Heart right ventricle (tissue), 16 donors: Measurements from ENCODE around the gene HAND1. TPM values are rescaled to one million over a fixed set of nuclear protein-coding genes. Genes with fewer than 3 reads are reported as not detected.

ENCODE experiments used
- ATAC-seq, 8 donors: fragments of 200-7000 bp; cut with Tn5 transposase; one replicate each; pipeline ENCODE4 v1.9.1; 2020; ENCODE audit warnings: mild to moderate bottlenecking in 8 of 8, moderate library complexity in 8 of 8, moderate number of reproducible peaks in 1 of 8
- DNase-seq, 2 donors: peaks; one replicate each; pipeline ENCODE4 v3.0.0-alpha.2; 2020
- H3K27ac ChIP-seq, 10 donors: fragments of 200-600 bp; sonication (generic) in 2 of 10; one replicate each; pipeline versions ENCODE4 v1.5.0 to v1.8.0; 2020 to 2022; ENCODE audit warnings: mild to moderate bottlenecking in 3 of 10
- H3K27me3 ChIP-seq, 7 donors: fragments of 200-600 bp; one replicate each; pipeline ENCODE4 v1.8.0; 2021 to 2022; ENCODE audit warnings: mild to moderate bottlenecking in 2 of 7
- H3K36me3 ChIP-seq, 9 donors: fragments of 200-600 bp; sonication (generic) in 1 of 9; one replicate each; pipeline versions ENCODE4 v1.5.0 to v1.8.0; 2020 to 2022; ENCODE audit warnings: mild to moderate bottlenecking in 2 of 9
- H3K4me1 ChIP-seq, 9 donors: fragments of 200-600 bp; sonication (generic) in 1 of 9; one replicate each; pipeline versions ENCODE4 v1.5.0 to v1.8.0; 2020 to 2022; ENCODE audit warnings: mild to moderate bottlenecking in 4 of 9
- H3K4me3 ChIP-seq, 10 donors: fragments of 200-600 bp; sonication (generic) in 2 of 10; one replicate each; pipeline versions ENCODE4 v1.5.0 to v1.8.0; 2020 to 2022; ENCODE audit warnings: mild to moderate bottlenecking in 7 of 10, moderate library complexity in 2 of 10
- H3K9me3 ChIP-seq, 11 donors: fragments of 200-600 bp in 10 of 11; sonication (generic) in 2 of 11; one replicate each; pipeline versions ENCODE4 v1.5.0 to v1.8.0; 2013 to 2022; ENCODE audit warnings: mild to moderate bottlenecking in 2 of 11, control low read depth in 1 of 11, moderate library complexity in 1 of 11
- WGBS, 2 donors: extraction: QIAGEN DNeasy Blood & Tissue Kit; methylation state at CpG; one replicate each; pipeline ENCODE4 v1.1.7; 2013; ENCODE audit warnings: inconsistent platforms in 1 of 2; 5-methylcytosine and 5-hydroxymethylcytosine counted together
- intact Hi-C, 10 donors: fragments of 100-400 bp; cut with DNase I; formaldehyde crosslinking; loops; one replicate each; pipeline versions ENCODE4 v1.11.1 to v1.14.2; 2022
- polyA plus RNA-seq, 2 donors: library from polyadenylated mRNA; stranded (reverse); fragments of 200-250 nt; gene quantifications; one replicate each; pipeline ENCODE4 v1.2.3, GENCODE V29; 2013
- total RNA-seq, 10 donors: library from RNA; stranded (reverse); fragmentation: NEBNext Ultra II Directional in 3 of 10; extraction: Animal tissue kit (Norgen Biotek cat#: 25700) in 3 of 10; gene quantifications; one replicate each; pipeline versions ENCODE4 v1.2.1 to v1.2.4, GENCODE V29; 2021 to 2023
- TF ChIP-seq, protein P1 (sequence below), 9 donors: fragments of 200-600 bp; sonication (generic) in 2 of 9; IDR thresholded peaks; one replicate each; pipeline versions ENCODE4 v1.5.0 to v1.8.0; 2021 to 2022; ENCODE audit warnings: antibody characterized with exemption in 9 of 9, mild to moderate bottlenecking in 5 of 9, moderate library complexity in 1 of 9
- donor health status: Arrhythmogenic right ventricular cardiomyopathy.
- donor health status: ischemic (EF 13 %, LVEDD 7.1; RV severe dilation, severe dysfunction).
- donor health status: healthy with polysubstance abuse.
- donor health status: DM: no; HTN: yes; CAD: no.
- donor health status: DM: no; HTN: no; CAD: no.
- donor health status: ischemic (EF 25% LVEDD 6.9; RV normal size, moderate dysfunction).
- donor health status: ischemic (EF 25% LVEDD 5.7; RV mildly dilated, moderate dysfunction).
- donor health status: healthy.
- donor health status: DM: yes; HTN: yes; CAD: no.
- donor health status: Ischemic cardiomyopathy.
- donor health status: ischemic (EF 35%, LVEDD 5.7; RV mildly dilated, moderate dysfunction).
- donor health status: nonischemic (EF 11% LVEDD 7.7; RV severe dilation, severe dysfunction).
- donor health status: DM: yes; HTN: yes; CAD: no.
- donor health status: PGD.
- donor health status: ischemic (EF 29% LVEDD 5.4; RV normal size, mild dysfunction).
- donor health status: nonischemic (EF 23%, LVEDD 6.1; RV moderate dilation, normal function).

Gene HAND1
- total and polyA plus RNA-seq, 12 donors, result 16.8 to 33.0 (median 24.6) TPM

DNA sequence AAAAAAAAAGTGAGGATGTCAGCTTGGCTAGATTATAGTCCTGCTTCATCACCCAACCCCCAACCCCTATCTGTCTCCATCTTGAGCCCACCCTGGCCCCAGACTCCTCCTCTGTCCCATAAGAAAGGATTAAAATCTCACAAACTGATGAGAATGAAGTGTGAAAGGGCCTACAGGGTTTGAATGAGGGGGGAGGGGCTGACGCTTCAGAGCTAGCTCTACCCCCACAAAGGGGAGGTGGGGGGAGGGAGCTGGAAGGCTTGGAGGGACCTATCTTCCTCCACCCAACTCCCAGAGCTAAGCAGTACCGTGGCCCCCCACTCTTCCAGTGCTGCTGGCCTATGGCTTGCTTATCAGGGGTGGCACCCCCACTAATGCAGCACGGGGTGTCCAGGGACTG lies 43.7 kb upstream of the HAND1 start:
- ATAC-seq, result no peak
- 36 to 47% methylated on average over 3 of the region's 3 CpGs for WGBS, 2 donors

DNA sequence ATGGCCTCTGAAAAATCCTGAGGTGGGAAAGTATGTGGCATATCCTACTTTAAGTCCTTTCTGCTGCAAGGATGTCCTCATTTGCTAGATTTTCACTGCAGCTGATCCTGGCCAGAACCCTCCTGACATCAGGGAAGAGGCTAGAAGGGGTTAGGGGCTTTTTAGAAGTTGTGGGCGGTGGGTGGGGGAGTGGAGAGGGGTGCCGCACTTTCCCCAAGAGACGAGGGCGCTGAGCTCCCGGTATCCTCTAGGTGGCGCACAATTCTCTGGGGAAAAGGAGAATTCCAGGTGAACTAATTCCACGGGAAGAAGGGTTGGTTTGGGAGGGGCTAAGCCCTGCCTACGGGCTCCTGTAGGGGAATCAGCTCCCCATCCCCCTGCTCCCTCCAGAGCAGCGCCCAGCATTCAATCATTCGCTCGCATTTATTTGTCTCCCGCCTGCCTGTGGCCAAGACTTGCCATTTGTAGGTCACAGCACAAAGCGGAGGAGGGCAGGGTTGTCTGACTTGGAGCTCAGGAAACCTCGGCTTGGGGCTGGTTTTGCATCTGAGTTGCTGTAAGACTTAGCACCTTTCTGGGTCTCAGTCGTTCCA lies 42.9 kb upstream of the HAND1 start:
- H3K9me3 ChIP-seq, result no peaks in the 10 kb centered on the region
- peaks cover 0 to 48% (median 44%) of the 10 kb centered on the region in 7 donors for H3K27me3 ChIP-seq
- 9 to 10% methylated on average over 15 of the region's 15 CpGs for WGBS, 2 donors
- H3K36me3 ChIP-seq, result no peaks in the 10 kb centered on the region
- intact Hi-C loops, result loop anchor here in 3 of 10 donors (2.0 to 10.0 kb wide), 3 partner anchors 84 to 90 kb away; no protein-coding TSS in a partner anchor
- no peak for DNase-seq
- peak in 1 of 8 donors; percentile 24 for ATAC-seq
- no peak overlapping the region for H3K27ac ChIP-seq
- TF ChIP-seq, protein P1, sequence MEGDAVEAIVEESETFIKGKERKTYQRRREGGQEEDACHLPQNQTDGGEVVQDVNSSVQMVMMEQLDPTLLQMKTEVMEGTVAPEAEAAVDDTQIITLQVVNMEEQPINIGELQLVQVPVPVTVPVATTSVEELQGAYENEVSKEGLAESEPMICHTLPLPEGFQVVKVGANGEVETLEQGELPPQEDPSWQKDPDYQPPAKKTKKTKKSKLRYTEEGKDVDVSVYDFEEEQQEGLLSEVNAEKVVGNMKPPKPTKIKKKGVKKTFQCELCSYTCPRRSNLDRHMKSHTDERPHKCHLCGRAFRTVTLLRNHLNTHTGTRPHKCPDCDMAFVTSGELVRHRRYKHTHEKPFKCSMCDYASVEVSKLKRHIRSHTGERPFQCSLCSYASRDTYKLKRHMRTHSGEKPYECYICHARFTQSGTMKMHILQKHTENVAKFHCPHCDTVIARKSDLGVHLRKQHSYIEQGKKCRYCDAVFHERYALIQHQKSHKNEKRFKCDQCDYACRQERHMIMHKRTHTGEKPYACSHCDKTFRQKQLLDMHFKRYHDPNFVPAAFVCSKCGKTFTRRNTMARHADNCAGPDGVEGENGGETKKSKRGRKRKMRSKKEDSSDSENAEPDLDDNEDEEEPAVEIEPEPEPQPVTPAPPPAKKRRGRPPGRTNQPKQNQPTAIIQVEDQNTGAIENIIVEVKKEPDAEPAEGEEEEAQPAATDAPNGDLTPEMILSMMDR (IDR thresholded peaks at IDR 0.05), result peak; percentile 29 to 70 (median 60)
- no peak overlapping the region for H3K4me3 ChIP-seq
- peaks cover 0 to 20% (median 4%) of the 10 kb centered on the region in 9 donors for H3K4me1 ChIP-seq

More for the DNA sequence above, 43.7 kb upstream of the HAND1 start:
- intact Hi-C loops, result loop anchor here in 3 of 10 donors (2.0 to 10.0 kb wide), 3 partner anchors 83 to 89 kb away; no protein-coding TSS in a partner anchor
- TF ChIP-seq, protein P1 (IDR thresholded peaks at IDR 0.05), result no peak
- Histone ChIP-seq H3K36me3 (no peaks in the 10 kb centered on the region), H3K27me3 (peaks cover 0 to 48% (median 43%) of the 10 kb centered on the region in 7 donors), H3K27ac (no peak overlapping the region), H3K9me3 (no peaks in the 10 kb centered on the region), H3K4me1 (peaks cover 0 to 20% (median 4%) of the 10 kb centered on the region in 9 donors), H3K4me3 (no peak overlapping the region)
- no peak for DNase-seq

DNA sequence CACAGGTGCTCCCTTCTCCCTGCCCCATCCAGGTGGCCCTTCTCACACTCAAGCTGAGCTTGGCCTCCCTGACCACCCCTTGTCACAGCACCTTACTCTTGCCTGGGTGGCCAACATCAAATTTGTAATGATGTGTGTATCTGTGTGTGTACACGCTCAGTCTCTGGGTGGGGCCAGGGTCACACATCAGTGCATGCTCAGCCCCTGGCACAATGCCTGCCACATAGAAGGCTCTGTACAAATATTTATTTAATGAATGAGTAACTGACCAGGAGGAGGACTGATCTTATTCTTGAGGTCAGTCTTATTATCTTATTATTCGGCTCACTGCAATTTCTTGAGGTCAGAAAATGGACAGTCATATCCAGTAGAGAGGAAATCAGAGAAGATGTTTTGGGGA lies 41.3 kb upstream of the HAND1 start:
- intact Hi-C loops, result no loop called here
- TF ChIP-seq, protein P1 (IDR thresholded peaks at IDR 0.05), result no peak
- Histone ChIP-seq H3K36me3 (no peaks in the 10 kb centered on the region), H3K27me3 (peaks cover 0 to 54% (median 48%) of the 10 kb centered on the region in 7 donors), H3K4me3 (no peak overlapping the region), H3K27ac (no peak overlapping the region), H3K9me3 (no peaks in the 10 kb centered on the region), H3K4me1 (peaks cover 0 to 18% (median 4%) of the 10 kb centered on the region in 9 donors)
- no peak for DNase-seq
- WGBS, 2 donors, result 59 to 69% methylated on average over 2 of the region's 2 CpGs
- ATAC-seq, result no peak

DNA sequence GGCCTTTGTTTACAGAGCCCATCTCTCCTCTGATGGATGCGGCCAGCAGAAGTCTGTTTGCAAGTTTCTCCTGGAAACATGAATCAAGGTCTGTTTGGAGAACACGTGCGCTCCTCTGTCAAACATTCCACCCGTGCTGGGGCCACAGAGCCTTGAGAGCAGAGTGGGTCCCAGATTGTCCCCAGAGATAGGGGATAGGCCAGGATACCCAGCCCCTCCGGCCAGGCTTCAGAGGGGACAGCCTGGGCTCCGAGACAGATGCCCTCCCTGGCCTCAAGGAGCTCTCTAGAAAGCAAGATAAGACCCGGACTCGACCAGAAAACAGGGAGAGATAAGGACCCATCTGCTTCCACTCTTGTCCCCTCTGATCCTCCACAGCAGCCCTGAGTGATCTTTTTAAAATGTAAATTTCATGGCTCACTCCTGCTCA lies 40.4 kb upstream of the HAND1 start:
- no peak overlapping the region for H3K4me3 ChIP-seq
- 42 to 53% methylated on average over 8 of the region's 8 CpGs for WGBS, 2 donors
- H3K27ac ChIP-seq, result no peak overlapping the region
- DNase-seq (no peak), ATAC-seq (no peak)
- TF ChIP-seq, protein P1 (IDR thresholded peaks at IDR 0.05), result no peak
- no peaks in the 10 kb centered on the region for H3K9me3 ChIP-seq
- H3K36me3 ChIP-seq, result no peaks in the 10 kb centered on the region
- intact Hi-C loops, result no loop called here
- peaks cover 0 to 9% (median 2%) of the 10 kb centered on the region in 9 donors for H3K4me1 ChIP-seq
- peaks cover 0 to 54% (median 48%) of the 10 kb centered on the region in 7 donors for H3K27me3 ChIP-seq
